HCT116 (cell line): ENCODE measurements around the gene HGS.

ENCODE experiments used
- EGR1 ChIP-seq: IDR thresholded peaks from 2 replicates; pipeline ENCODE4 v1.6.1; 2012; ENCODE audit warnings: low read depth
- ELF1 ChIP-seq: IDR thresholded peaks from 2 replicates; pipeline ENCODE4 v1.6.1; 2012; ENCODE audit warnings: low read depth, borderline replicate concordance
- EZH2 ChIP-seq: fragments of 200-600 bp; sonication (generic); IDR thresholded peaks from 2 replicates; pipeline ENCODE4 v1.6.1; 2017; ENCODE audit warnings: antibody characterized with exemption, mixed run types
- EZH2phosphoT487 ChIP-seq: fragments of 200-600 bp; IDR thresholded peaks from 2 replicates; pipeline ENCODE4 v1.6.1; 2018; ENCODE audit warnings: antibody characterized with exemption, borderline replicate concordance
- POLR2A ChIP-seq: IDR thresholded peaks from 2 replicates; pipeline ENCODE4 v1.7.0; 2011; ENCODE audit warnings: borderline replicate concordance; ENCODE audit not compliant: insufficient read depth, insufficient read length; ENCODE audit errors: extremely low read depth
- POLR2AphosphoS5 ChIP-seq: IDR thresholded peaks from 2 replicates; pipeline ENCODE4 v1.6.1; 2011; ENCODE audit warnings: mild to moderate bottlenecking, low read depth, low read length, moderate library complexity
- RAD21 ChIP-seq: IDR thresholded peaks from 2 replicates; pipeline ENCODE4 v1.6.1; 2012; ENCODE audit warnings: low read depth, mild to moderate bottlenecking
- TF ChIP-seq, protein P1 (sequence below), 3 experiments: fragments of 200-600 bp in 1 of 3; sonication (generic) in 1 of 3; IDR thresholded peaks in 2 of 3; conservative IDR thresholded peaks in 1 of 3; 2 replicates each; pipeline ENCODE4 v1.5.1; 2012 to 2017; ENCODE audit warnings: low read depth in 2 of 3, low read length in 2 of 3, antibody characterized with exemption in 1 of 3, borderline replicate concordance in 1 of 3, control low read depth in 1 of 3, mild to moderate bottlenecking in 1 of 3, mixed read lengths in 1 of 3, mixed run types in 1 of 3, moderate library complexity in 1 of 3; ENCODE audit not compliant: insufficient read depth in 1 of 3
- TF ChIP-seq, protein P2 (sequence below): IDR thresholded peaks from 2 replicates; pipeline ENCODE4 v1.6.1; 2012

DNA sequence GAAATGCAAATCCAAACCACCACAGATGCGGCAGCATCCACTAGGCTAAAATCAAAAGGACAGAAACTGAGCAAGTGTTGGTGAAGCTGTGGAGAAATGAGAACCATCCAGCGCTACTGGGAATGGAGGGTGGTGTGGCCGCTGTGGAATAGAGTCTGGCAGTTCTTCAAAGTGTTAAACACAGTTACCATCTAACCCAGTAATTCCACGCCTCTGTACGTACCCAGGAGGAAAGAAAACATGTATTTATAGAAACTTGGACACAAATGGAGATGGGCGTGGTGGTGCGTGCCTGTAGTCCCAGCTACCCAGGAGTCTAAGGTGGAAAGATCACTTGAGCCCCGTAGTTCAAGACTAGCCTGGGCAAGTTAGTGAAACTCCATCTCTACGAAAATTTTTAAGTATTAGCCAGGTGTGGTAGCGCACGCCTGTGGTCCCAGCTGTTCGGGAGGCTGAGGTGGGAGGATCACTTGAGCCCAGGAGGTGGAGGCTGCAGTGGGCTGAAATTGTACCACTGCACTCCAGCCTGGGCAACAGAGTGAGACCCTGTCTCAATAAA lies 39.9 kb downstream of the HGS start:
- TF ChIP-seq, protein P1, sequence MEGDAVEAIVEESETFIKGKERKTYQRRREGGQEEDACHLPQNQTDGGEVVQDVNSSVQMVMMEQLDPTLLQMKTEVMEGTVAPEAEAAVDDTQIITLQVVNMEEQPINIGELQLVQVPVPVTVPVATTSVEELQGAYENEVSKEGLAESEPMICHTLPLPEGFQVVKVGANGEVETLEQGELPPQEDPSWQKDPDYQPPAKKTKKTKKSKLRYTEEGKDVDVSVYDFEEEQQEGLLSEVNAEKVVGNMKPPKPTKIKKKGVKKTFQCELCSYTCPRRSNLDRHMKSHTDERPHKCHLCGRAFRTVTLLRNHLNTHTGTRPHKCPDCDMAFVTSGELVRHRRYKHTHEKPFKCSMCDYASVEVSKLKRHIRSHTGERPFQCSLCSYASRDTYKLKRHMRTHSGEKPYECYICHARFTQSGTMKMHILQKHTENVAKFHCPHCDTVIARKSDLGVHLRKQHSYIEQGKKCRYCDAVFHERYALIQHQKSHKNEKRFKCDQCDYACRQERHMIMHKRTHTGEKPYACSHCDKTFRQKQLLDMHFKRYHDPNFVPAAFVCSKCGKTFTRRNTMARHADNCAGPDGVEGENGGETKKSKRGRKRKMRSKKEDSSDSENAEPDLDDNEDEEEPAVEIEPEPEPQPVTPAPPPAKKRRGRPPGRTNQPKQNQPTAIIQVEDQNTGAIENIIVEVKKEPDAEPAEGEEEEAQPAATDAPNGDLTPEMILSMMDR (IDR thresholded peaks at IDR 0.05 in 2 of 3, conservative IDR thresholded peaks at IDR 0.05 in 1 of 3; ENCODE audit: borderline replicate concordance in 1 of 3, insufficient read depth in 1 of 3, low read depth in 2 of 3, low read length in 2 of 3), result no peak
- TF ChIP-seq POLR2AphosphoS5 (0 out of 2 replicates have a peak, but pooled peaks have one; percentile 17), POLR2A (no peak), RAD21 (no peak), ELF1 (no peak), EZH2 (no peak), EGR1 (no peak), EZH2phosphoT487 (no peak)
- TF ChIP-seq, protein P2, sequence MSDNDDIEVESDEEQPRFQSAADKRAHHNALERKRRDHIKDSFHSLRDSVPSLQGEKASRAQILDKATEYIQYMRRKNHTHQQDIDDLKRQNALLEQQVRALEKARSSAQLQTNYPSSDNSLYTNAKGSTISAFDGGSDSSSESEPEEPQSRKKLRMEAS, result no peak
